A673 (cell line): ENCODE data around the gene PLAAT4.

ENCODE experiments used
- CTCF ChIP-seq: fragments of 300-800, 200-600 bp; sonication (generic); conservative IDR thresholded peaks from 2 replicates; pipeline ENCODE4 v1.5.1; 2017; ENCODE audit warnings: low read depth, mild to moderate bottlenecking, antibody characterized with exemption, low read length, moderate library complexity, mixed read lengths
- EZH2 ChIP-seq: fragments of 200-600 bp; sonication (generic); IDR thresholded peaks from 2 replicates; pipeline ENCODE4 v1.6.1; 2017; ENCODE audit warnings: borderline replicate concordance, low read depth, mild to moderate bottlenecking, mixed read lengths, antibody characterized with exemption, low read length; ENCODE audit not compliant: poor library complexity, severe bottlenecking

- no peak for TF ChIP-seq EZH2
- no peak for TF ChIP-seq CTCF
Measured at GRCh38 chr11:63530021-63530420, 6.6 kb upstream of the PLAAT4 start.
